NK-92 (cell line): ENCODE data around the gene SPPL2A.
A peak's percentile ranks its signal among the peaks of the same experiment; 100 is the strongest.
"Not testable (repeated sequence)": the region's sequence is repeated elsewhere in the genome, so short reads cannot be mapped to it uniquely, and the experiment has no call there.

Source experiments
- DNase-seq: peaks from one replicate; lab custom pipeline; 2025; ENCODE audit not compliant: unreplicated experiment; lab: John Stamatoyannopoulos, UW

Gene SPPL2A

GRCh38 chr15:50773389-50773788, 7.9 kb upstream of the SPPL2A start:
- no peak for DNase-seq

- no peak for DNase-seq
Observed at GRCh38 chr15:50767332-50767861, 1.9 kb upstream of the SPPL2A start.

- DNase-seq: no peak
Observed at GRCh38 chr15:50764461-50765194, 878 bp downstream of the SPPL2A start.

- no peak for DNase-seq
Observed at GRCh38 chr15:50758712-50759205, 6.7 kb downstream of the SPPL2A start.

- no peak for DNase-seq
Observed at GRCh38 chr15:50753463-50753862, 12.0 kb downstream of the SPPL2A start.

- DNase-seq: peak; percentile 16
Observed at GRCh38 chr15:50751394-50751793, 14.1 kb downstream of the SPPL2A start.

- DNase-seq: no peak
Observed at GRCh38 chr15:50750227-50750705, 15.2 kb downstream of the SPPL2A start.

- no peak for DNase-seq
Observed at GRCh38 chr15:50747523-50747922, 18.0 kb downstream of the SPPL2A start.

- no peak for DNase-seq
Observed at GRCh38 chr15:50744601-50745000, 20.9 kb downstream of the SPPL2A start.

- DNase-seq: no peak
Observed at GRCh38 chr15:50740955-50741354, 24.6 kb downstream of the SPPL2A start.

- no peak for DNase-seq
Observed at GRCh38 chr15:50736823-50737222, 28.7 kb downstream of the SPPL2A start.

- no peak for DNase-seq
Observed at GRCh38 chr15:50735156-50735555, 30.4 kb downstream of the SPPL2A start.

GRCh38 chr15:50726315-50726714, 39.2 kb downstream of the SPPL2A start:
- no peak for DNase-seq

- DNase-seq: no peak
Observed at GRCh38 chr15:50718700-50719125, 46.8 kb downstream of the SPPL2A start.

- no peak for DNase-seq
Observed at GRCh38 chr15:50712018-50712417, 53.5 kb downstream of the SPPL2A start.

- DNase-seq: no peak
Observed at GRCh38 chr15:50710585-50710984, 54.9 kb downstream of the SPPL2A start.

GRCh38 chr15:50707878-50708427, 57.6 kb downstream of the SPPL2A start:
- no peak for DNase-seq

- no peak for DNase-seq
Observed at GRCh38 chr15:50702762-50703334, 62.7 kb downstream of the SPPL2A start.

- no peak for DNase-seq
Observed at GRCh38 chr15:50698101-50698500, 67.4 kb downstream of the SPPL2A start.

- no peak for DNase-seq
Observed at GRCh38 chr15:50697109-50697797, 68.3 kb downstream of the SPPL2A start.

GRCh38 chr15:50694634-50695165, 70.8 kb downstream of the SPPL2A start:
- not testable (repeated sequence) for DNase-seq
